NCI-H748 (cell line): Measurements from ENCODE around the gene RBM7.
A peak's percentile ranks its signal among the peaks of the same experiment; 100 is the strongest.

ENCODE experiments used
- DNase-seq: peaks from one replicate; lab custom pipeline; 2025; ENCODE audit not compliant: unreplicated experiment; lab: John Stamatoyannopoulos, UW

The RBM7 gene, protein sequence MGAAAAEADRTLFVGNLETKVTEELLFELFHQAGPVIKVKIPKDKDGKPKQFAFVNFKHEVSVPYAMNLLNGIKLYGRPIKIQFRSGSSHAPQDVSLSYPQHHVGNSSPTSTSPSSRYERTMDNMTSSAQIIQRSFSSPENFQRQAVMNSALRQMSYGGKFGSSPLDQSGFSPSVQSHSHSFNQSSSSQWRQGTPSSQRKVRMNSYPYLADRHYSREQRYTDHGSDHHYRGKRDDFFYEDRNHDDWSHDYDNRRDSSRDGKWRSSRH

DNA sequence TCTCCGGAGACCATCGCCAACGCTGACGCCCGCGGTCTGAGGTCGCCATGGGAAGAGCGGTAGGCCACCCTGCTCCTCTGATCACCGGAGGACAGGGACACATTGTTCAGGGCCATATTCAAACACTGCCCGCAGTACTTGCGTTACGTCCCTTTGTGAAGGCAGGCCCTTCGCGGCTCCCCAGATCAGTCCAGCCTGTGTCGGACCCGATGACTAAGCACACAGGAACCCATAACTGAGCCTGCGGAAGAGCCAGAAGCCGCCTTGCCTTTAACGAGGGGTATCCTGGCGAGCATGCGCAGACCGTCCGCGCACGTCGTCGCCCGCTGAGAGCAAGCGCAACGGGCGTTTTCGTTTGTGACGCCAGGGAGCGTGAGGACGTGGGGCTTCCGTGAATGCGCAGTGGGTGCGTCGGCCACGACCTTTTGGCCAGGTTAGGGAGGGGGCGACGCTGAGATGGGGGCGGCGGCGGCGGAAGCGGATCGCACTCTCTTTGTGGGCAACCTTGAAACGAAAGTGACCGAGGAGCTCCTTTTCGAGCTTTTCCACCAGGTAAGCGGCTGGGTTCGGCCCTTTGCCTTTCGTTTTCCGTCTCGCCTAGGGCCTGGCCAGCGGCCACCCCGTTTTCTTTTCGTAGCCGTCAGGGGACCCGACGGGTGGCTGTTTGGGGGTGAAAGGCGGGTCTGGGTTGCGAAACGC lies at the start of gene RBM7, which contains the start of gene C11orf71:
RBM7 (plus strand) TSS at position 451 of the 699 bp plus-strand sequence; CDS start at position 457, 6 bp downstream.
C11orf71 (minus strand) TSS at position 296 of the 699 bp plus-strand sequence; CDS start at position 116, 180 bp downstream.
- peak; percentile 95 for DNase-seq

DNA sequence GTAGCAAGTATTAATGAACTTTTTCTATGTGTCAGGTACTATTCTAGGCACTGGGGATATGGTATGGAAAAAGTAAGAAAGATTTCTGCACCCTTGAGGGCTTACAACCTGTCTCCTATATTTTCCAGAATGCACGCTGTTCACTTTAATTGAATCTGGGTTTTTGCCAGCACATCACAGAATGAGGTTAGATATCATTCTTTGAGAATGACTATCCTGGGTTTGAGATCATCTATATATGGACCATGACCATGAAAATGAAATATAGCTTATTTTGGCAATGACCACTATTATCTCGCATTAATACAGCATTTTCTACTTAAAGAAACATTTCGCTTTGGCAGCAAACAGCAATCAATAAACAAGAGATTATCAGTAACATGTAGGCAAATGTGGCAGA lies 47.0 kb upstream of the RBM7 start:
- no peak for DNase-seq

DNA sequence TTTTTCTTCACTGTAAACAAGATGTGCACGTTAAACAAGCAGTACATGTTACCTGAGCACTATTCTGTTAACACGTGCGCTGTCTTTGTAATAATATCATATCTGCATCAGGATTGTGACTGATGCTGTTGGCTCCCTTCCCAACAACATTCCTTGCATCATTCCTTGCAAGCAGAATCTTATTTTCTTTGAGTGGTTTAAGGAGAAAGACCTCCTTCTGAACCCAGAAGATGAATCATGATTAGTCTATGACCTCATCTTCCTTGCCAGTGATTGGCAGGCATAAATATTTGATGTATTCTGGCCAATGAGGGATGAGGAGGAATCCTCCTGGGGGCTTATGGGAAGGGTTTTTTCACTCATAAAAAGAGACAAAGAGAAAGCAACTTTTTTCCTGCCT lies 46.4 kb upstream of the RBM7 start:
- no peak for DNase-seq

DNA sequence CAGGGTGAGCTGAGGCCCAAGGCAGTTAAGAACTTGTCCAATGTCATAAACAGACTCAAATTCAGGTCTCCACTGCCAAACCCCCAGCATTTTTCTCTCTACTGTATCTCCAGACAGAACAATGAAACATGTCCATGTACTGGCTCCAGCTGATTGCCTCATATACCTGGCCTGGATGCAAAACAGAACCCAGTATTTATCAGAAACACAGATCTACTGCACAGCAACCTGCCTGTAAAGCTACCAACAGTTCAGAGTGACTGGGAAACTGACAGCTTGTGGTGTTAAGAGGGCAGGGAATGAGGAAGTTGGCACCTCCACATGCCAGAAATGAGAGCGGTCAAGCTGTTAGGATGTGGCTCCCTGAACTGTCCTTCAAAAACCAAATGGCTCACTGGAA lies 41.8 kb upstream of the RBM7 start:
- DNase-seq, result no peak

DNA sequence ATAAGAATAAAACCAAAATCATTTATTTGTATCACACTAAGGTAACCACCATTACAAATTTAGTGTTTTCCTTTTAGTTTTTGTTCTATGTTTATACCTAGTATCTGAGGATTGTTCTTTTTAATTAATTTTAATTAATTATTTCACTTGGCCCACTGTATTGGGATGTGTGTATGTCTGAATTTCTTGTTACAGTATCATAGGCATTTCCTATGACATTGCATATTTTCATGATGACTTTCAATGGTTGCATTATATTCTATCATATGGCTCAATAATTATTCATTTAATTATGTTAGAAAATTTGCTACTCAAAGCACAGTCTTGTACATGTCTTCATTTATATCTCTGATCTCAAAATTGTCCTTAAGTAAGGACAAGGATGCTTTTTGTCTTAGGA lies 41.1 kb upstream of the RBM7 start:
- DNase-seq, result no peak

DNA sequence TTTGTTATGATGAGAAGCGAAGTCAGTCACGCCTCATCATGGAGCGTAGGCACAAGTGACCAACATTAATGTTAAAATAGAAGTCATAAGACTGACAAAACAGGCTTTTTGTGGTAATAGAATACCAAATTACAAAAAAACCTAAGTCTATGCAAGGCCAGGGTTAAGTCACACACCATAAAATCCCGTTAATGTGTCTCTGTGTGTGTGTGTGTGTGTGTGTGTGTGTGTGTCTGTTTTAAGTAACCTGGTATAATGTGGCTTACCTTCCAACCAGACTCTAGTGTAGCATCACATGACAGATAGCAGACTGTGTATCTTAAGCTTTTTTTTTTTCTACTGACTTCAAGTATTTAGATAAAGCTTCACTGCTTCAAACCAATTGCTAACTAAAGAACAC lies 38.1 kb upstream of the RBM7 start:
- DNase-seq, result no peak

DNA sequence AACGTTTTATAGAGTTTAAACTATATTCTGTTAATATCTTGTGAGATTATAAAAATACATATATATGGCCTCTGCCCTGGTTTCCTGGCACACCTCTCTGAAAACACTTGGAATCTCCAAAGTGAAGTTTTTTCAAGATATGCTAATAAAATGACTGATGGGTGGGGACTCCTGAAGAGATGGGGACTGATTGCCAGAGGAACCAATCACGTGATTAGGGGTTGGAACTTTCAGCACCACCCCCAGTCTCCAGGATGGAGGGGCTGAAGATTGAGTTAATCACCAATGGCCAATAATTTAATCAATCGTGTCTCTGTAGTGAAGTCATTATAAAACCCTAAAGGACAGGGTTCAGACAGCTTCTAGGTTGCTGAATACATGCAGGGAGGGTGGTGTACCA lies 37.5 kb upstream of the RBM7 start:
- DNase-seq, result no peak

DNA sequence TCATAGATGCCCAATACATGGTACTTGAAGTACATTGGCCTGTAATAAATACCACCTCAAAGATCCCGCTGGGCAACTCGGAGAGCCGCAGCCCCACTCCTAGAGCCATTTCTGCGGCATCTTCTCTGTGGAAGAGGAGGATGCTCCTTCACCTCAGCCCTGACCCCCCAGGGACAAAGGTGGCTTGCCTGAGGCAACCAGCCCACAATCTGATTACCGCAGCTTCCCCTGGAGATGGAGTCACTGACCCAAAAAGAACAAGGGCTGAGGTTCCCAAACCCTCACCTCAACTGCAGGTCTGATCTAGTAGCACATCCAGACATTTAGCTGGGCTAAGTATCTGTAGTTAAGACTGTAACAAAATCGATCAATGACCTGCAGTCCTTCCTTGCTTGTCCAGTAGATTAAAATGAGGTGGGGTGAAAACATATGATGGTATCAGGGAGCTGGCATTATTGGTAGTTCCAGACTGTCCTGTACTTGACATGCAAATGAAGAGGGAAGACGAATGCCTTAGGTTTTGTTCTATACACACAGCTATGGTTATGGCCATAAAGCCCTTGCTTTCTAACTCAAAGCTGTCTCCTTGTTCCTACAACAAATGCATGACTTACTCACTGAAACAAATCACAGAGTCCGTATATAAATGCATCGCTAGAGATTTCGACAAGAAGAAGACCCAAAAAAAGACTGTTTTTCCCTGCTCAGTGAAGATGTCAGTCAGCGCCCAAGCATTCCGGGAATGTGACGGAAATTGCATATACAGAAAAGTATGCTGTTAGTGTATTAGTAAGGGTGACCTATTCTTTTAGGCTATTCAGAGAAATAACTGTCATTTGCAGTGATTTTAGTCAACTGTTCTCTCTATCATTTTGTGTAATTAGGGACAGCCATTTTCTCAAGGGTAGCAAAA lies 33.9 kb upstream of the RBM7 start:
- no peak for DNase-seq

DNA sequence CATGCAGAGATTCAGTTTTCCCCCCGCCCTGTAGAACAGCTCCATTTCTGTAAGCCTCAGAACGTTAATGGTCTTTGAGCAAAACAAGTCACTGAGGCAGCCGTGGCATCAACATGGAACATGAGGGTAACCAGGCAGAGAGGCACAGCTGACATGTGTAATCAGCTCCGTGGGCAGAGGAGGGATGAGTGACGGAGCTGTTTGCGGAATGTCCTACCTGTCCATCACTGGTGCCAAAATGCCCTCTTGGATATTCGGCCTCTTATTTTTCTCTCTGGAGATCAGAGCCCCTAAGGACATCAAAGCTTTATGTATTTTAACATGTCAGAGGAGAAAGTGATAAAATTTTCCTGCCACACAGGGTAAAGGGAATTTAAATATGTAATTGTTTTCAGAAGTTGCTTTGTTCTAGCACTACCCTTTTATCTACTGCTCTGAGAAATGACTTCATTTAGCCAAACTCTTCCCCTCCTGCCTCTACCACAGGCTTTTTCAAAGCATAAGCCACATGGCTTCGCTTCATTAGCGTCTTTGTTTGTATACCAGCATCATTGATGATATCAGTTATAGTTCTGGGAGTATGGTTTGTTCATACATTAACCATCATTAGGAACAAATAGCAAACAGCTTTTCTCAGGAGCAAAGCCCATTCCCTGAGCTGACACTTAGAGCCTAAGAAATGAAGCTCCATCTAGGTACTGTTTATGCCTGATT lies 33.1 kb upstream of the RBM7 start:
- DNase-seq, result no peak

DNA sequence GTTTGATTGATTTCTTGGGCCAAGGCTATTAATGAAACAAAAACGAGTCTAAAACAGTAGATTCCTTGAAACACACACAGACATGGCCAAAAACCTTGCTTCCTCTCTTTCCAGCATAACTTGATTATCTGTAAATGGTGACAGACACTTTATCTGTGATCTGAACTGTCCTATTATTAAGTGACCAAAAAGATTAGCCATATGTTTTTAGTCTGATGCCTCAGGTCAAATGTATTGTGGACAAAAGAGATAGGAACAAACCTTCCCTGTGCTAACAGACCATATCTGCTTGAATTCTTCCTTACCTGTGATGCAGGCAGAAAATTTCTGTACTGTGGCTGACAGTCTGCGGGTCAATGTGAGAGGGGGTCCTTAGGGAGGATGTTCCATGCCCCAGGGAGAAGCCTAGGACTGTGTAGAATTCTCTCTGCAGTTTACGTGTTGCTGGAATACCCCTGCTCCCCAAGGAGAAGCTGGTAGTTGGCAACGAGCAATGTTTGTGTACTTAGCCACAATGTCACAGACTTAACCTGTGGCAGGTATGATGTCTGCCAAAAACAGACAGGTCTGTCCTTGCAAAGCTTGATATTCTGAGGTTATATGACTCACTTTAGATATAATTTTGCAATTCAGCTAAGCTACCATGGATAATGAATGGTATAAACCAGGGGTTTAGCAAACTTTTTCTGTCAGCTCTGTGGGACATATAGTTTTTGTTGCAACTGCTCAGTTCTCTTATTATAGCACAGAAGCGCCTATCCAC lies 31.4 kb upstream of the RBM7 start:
- no peak for DNase-seq

DNA sequence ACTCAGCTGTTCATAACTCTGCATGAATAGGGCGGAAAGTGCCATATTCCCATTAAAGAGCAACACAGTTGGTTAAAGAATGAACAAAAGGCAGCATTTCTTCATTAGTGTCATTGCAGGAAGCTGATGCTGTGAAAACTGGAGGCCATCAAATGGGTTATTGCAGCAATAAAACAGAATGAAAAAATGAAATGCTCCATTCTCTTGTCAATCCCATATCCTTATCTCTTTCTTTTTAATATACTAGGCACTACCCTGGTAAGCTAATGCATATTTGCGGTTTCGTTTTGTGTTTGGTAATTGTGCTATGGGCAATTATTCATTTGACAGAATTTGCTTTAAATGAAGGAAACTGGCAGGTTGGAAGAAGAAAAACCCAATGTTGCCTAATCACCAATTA lies 25.4 kb upstream of the RBM7 start:
- DNase-seq, result no peak

DNA sequence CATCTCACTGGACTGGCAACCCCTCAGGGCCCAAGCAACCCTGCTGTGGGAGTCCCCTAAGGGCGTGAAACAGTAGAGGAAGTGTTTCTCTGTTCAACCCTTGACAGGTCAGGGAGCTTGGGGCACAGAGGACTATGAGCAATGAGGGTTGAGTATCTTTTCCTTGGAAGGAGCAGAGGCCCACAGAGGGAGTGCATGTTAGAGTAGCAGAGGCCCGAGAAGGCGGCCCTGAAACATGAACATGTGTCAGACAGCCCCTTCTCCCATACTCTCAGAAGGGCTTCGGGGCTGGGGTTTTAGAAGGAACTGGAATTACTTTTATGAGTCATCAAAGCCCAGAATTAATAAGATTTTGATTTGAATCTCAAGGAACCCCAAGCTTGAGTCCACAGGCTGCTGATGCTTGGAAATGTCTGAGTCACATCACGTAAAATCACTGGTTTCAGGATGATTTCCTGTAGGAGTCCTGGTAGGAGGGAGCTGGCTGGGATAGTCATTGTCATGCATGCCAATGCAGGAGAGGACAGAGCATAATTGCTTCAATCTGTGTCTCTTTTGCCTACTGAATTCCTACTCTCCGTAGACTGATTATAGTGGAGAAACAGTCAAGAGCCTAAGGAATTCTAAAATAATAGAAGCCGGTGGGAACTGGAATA lies 22.7 kb upstream of the RBM7 start:
- DNase-seq, result no peak

DNA sequence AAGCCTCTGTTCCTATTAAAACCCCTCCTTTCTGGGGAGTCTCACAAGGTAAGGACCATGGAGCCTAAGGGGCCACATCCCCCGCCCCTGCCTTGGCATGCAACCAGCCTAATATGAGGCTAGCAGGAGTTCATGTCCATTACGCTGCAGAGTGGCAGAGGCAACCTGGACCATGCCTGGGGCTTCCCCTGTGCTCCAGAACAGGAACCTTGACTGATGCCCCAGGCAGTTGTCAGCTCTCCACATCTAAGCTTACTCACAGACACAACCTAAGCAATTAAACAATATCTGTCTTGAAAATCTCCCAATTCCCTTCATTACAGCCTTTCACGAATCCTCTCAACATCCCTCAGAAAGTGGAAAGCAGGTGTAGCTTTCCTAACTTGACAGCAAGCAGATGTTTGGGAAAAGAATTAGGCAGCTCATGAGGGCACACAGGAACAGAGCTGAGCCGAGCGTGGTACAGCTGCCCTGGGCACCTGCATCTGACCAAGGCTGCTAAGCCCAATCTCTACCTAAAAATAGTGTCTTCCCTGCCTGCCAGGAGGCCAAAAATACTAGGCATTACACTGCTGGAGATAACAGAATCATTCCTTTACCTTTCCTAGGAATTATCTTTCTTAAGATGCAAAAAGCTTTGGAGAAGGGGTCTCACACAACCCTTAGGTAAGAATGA lies 20.9 kb upstream of the RBM7 start:
- no peak for DNase-seq

DNA sequence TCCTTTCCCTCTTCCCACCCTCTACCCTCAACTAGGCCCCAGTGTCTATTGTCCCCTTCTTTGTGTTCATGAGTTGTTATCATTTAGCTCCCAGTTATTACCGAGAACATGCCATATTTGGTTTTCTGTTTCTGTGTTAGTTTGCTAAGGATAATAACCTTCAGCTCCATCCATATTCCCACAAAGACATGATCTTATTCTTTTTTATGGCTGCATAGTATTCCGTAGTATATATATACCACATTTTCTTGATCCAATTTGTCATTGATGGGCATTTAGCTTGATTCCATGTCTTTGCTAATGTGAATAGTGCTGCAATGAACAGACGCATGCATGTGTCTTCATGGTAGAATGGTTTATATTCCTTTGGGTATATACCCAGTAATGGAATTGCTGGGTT lies 18.0 kb upstream of the RBM7 start:
- no peak for DNase-seq

DNA sequence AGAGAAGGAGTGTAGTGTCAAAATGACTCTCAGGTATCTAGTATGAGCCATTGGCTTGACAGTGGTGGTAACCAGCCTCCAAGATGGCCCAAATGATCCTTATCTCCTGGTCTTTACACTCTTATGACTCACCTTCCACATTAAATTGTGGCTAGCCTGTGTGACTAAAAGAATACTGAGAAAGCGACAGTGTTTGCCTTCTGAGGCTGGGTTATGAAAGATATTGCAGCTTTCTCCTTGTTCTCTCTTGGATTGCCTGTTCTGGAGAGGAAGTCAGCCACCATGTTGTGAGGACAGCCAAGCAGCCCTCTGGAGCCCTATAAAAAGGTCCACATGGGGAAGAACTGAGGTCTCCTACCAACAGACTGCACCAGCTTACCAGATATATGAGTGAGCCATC lies 16.0 kb upstream of the RBM7 start:
- no peak for DNase-seq

DNA sequence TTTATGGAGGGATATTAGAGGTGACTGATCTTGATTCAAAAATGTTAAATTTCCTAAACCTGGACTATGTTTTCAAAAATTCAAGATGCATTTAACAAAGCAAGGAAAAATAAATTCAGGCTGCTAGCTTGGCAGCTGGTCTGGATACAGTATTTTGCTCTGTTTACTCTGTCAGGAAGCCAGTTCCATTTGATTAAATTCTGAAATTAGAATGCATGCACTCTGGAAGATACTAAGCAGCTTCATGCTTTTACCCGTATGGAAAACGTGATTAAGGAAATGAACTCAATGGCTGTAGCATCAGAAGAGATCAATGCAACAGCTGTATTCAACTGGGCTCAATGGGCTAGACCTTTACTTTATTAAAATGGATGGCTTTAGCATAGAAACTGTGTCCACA lies 14.3 kb upstream of the RBM7 start:
- DNase-seq, result no peak

DNA sequence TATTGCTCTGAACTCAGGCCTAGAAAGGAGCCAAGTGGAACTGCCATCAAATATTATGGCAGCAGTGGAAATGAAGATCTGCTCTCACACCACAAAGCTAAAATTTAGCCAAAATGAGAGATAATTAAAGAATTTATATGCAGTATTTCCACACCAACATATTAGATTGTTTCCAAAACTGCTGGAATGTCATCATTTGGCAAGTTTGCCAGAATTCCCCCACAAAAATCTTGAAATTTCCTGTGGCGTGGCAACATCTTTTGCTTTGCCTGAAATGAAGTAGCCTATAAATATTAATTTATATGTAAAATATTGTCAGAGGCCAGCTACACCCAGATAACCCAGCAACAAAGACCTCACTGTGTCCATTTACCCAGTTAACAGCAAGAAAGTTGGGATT lies 13.9 kb upstream of the RBM7 start:
- no peak for DNase-seq

DNA sequence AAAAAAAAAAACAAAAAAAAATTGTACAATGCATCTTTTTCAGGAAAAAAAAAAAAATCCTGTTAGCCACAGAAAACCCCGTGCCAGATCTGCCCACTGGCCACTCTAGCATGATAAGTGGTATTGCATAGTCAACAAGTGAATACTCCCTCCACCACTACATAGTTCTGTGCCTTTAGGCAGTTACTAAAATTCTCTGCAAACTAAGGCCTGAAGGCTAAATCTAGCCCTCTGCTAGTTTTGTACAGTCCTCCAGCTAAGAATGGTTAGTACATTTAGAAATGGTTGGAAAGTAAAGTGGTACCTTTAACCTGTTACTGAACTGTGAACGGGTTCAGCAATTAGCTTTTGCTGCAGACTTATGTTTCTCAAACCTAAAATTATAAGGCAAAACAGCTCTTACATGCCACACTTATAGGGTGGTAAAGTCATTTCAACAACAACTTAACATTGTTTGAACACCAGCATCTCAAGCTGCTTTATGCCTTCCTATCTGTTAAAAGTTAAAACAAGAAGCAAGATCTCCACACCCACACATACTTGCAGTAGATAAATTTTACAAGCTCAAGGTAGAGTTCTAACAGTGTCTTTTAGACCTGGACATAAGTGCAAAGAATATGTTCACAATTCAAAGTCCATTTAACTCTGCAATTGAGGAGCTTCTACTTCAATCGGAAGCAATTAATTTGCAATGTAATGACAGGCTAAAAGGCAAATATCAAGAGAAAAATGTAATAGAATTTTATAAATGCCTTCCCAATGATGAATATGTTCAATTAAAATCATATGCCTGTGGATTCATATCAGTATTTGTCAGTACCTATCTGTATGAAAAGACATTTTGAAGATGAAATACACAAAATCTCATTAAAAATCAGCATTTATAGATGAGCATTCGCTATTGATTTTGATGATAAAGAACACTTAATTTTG lies 7.5 kb upstream of the RBM7 start:
- no peak for DNase-seq
